Measurements from ENCODE around the gene CNTN5. TPM values are rescaled to one million over a fixed set of nuclear protein-coding genes. Genes with fewer than 3 reads are reported as not detected.

The CNTN5 gene
- total RNA-seq, 4 donors from 2014 or later, result 0.12 TPM; not detected in 3

DNA sequence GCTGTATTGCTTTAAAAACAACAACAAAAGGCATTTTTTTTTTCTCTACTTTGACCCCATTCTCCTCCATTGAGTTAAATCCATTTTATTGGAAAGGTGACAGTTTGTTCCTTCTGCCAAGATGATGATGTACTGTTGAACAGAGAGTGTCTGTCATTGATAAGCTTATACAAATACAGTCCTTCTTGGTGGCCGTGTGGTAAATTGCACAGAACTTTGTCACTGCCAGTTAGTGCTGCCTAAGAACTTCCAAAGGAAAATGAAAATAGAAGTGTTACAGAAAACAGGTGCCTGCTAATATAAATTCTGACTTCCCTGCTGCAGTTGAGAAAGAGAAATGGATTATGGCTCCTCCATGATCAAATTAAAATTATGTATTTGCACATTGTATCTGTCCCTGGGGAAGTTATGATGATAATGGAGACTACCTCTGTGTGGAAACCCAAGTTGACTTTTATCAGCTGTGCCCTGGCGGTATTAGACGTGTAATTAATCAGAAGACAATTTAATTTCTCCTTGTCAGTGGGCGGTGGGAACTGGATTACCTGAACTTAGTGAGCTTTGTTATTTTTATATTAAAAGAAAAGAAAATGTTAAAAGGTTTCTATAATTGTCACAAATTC is 546.7 kb downstream of the CNTN5 start:
- intact Hi-C loops (cut with DNase I), result no loop called here
- 61 to 69% methylated on average over 4 of the region's 4 CpGs for WGBS, 2 donors

DNA sequence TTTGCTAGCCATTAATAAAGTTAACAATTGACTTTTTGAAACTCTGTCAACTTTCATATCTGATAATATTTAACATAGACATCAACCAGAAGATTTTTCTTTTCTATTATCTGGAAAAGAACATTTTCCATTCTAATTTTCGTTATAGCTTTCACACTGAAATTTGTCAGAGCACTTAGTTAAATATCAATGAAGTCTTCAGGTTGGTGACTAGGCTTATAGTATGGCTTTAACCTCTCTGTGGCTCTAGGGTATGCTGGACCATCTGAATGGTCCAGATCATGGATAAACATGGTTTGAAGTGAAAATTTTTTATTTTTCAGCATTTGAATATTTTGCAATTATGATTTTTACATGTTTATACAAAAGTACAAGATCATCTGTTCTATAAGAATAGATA is 548.1 kb downstream of the CNTN5 start:
- TF ChIP-seq POLR2A (IDR thresholded peaks at IDR 0.05), result no peak
- TF ChIP-seq, protein P1, sequence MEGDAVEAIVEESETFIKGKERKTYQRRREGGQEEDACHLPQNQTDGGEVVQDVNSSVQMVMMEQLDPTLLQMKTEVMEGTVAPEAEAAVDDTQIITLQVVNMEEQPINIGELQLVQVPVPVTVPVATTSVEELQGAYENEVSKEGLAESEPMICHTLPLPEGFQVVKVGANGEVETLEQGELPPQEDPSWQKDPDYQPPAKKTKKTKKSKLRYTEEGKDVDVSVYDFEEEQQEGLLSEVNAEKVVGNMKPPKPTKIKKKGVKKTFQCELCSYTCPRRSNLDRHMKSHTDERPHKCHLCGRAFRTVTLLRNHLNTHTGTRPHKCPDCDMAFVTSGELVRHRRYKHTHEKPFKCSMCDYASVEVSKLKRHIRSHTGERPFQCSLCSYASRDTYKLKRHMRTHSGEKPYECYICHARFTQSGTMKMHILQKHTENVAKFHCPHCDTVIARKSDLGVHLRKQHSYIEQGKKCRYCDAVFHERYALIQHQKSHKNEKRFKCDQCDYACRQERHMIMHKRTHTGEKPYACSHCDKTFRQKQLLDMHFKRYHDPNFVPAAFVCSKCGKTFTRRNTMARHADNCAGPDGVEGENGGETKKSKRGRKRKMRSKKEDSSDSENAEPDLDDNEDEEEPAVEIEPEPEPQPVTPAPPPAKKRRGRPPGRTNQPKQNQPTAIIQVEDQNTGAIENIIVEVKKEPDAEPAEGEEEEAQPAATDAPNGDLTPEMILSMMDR (IDR thresholded peaks at IDR 0.05), result no peak
- H3K27ac ChIP-seq, result no peak overlapping the region
- intact Hi-C loops (cut with DNase I), result no loop called here
- H3K9me3 ChIP-seq, result no peaks in the 10 kb centered on the region
- 15 to 47% methylated on average over 1 of the region's 1 CpG for WGBS, 2 donors
- H3K36me3 ChIP-seq, result no peaks in the 10 kb centered on the region
- DNase-seq, result no peak
- H3K4me1 ChIP-seq, result no peaks in the 10 kb centered on the region
- H3K4me3 ChIP-seq, result no peak overlapping the region
- H3K27me3 ChIP-seq, result no peaks in the 10 kb centered on the region

More for the DNA sequence above, 546.7 kb downstream of the CNTN5 start:
- DNase-seq, result no peak
- Histone ChIP-seq H3K4me1 (no peaks in the 10 kb centered on the region), H3K4me3 (no peak overlapping the region), H3K27ac (no peak overlapping the region), H3K36me3 (no peaks in the 10 kb centered on the region), H3K9me3 (no peaks in the 10 kb centered on the region), H3K27me3 (no peaks in the 10 kb centered on the region)
- TF ChIP-seq, protein P1 (IDR thresholded peaks at IDR 0.05), result no peak
- TF ChIP-seq POLR2A (IDR thresholded peaks at IDR 0.05), result no peak

DNA sequence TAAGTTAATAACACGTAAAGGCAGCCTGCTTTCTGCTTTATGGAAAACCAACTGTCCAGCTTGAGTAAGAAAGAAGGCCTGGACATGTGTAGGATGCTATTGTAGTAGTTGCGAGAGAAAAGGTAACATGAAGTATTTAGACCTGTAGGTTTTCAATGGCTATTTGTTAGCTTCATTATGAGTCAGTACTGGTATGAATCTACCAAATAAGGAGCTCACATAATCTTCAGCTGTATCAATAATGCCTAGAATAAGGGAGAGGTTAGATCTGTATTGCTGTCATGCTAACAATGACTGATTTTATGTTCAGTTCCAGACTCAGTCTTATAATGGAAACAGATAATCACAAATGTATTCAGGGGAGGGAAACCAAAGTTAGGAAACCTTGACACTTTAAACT is 550.3 kb downstream of the CNTN5 start:
- H3K36me3 ChIP-seq, result no peaks in the 10 kb centered on the region
- no peaks in the 10 kb centered on the region for H3K9me3 ChIP-seq
- intact Hi-C loops (cut with DNase I), result no loop called here
- no peak for DNase-seq
- WGBS, 2 donors, result 44 to 52% methylated on average over 2 of the region's 2 CpGs
- no peaks in the 10 kb centered on the region for H3K27me3 ChIP-seq
- no peak for TF ChIP-seq POLR2A (IDR thresholded peaks at IDR 0.05)
- TF ChIP-seq, protein P1 (IDR thresholded peaks at IDR 0.05), result no peak
- no peaks in the 10 kb centered on the region for H3K4me1 ChIP-seq
- H3K4me3 ChIP-seq, result no peak overlapping the region
- no peak overlapping the region for H3K27ac ChIP-seq

DNA sequence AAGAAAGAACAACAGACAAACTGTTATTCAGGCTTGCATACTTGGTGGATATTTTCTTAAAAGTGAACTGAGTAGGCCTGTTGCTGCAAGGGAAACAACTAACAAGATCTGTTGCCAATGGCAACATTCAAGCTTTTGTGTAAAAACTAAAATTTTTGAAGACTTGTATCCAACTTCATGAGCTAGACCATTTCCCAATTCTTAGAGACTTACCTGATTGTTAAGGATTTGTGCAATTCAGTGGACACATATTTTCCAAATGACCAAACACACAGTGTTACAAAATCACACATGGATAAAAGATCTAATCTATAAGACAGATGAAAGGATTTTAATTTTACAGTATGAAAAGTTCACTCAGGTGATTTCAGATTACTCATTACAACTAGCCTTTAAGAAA is 564.1 kb downstream of the CNTN5 start:
- intact Hi-C loops (cut with DNase I), result no loop called here
- no peak overlapping the region for H3K4me3 ChIP-seq
- H3K27ac ChIP-seq, result no peak overlapping the region
- no peaks in the 10 kb centered on the region for H3K27me3 ChIP-seq
- H3K9me3 ChIP-seq, result no peaks in the 10 kb centered on the region
- no peaks in the 10 kb centered on the region for H3K4me1 ChIP-seq
- TF ChIP-seq, protein P1 (IDR thresholded peaks at IDR 0.05), result no peak
- no peak for TF ChIP-seq POLR2A (IDR thresholded peaks at IDR 0.05)
- DNase-seq, result no peak
- H3K36me3 ChIP-seq, result no peaks in the 10 kb centered on the region

DNA sequence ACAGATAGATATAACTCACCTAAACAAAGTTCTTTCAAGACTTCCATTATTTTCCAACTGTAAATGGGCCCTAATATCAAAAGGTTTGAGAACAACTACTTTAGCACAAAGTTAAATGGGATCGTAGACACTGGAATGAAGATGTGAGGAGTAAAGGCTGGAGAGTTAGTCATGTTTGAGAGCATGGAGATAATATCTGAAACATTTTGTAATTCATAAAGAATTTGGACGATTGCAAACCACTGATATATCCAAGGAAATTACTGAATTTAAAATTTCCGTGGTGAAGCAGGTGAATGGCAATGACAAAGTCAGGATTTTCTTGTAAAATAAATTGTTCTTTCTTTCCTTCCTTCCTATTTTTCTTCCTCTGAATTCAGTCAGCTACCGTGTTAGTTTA is 564.9 kb downstream of the CNTN5 start:
- Histone ChIP-seq H3K36me3 (no peaks in the 10 kb centered on the region), H3K9me3 (no peaks in the 10 kb centered on the region), H3K4me3 (no peak overlapping the region), H3K4me1 (no peaks in the 10 kb centered on the region), H3K27me3 (no peaks in the 10 kb centered on the region), H3K27ac (no peak overlapping the region)
- DNase-seq, result no peak
- intact Hi-C loops (cut with DNase I), result no loop called here
- WGBS, 2 donors, result 33 to 34% methylated on average over 4 of the region's 4 CpGs
- TF ChIP-seq, protein P1 (IDR thresholded peaks at IDR 0.05), result no peak
- TF ChIP-seq POLR2A (IDR thresholded peaks at IDR 0.05), result no peak

Measured in esophagus squamous epithelium (tissue), 5 donors.